Fibroblast of skin of scalp (primary cell): Measurements from ENCODE around the gene ZGLP1.

Source experiments
- DNase-seq: peaks from one replicate; pipeline ENCODE4 v3.0.0-alpha.2; 2013

ZGLP1 gene

DNA sequence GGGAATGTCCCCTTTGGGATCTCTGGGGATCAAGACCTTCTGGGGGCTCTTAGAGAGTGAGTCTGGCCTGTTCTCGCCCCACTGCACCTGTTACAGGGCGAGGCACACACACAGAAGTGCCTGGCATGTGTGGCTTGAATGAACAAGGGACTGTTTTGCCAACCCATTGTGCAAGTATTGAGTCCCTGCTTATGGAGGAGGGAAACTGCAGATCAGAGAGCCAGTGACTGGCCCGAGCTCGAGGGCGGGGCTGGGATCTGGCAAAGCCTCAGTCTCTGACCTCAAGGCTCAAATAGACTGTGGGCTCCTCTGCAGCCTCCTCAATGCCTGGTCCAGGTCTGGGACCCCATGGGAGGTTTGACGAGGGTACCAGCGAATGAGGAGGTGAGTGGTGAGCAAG, 18.2 kb upstream of the ZGLP1 start:
- no peak for DNase-seq

DNA sequence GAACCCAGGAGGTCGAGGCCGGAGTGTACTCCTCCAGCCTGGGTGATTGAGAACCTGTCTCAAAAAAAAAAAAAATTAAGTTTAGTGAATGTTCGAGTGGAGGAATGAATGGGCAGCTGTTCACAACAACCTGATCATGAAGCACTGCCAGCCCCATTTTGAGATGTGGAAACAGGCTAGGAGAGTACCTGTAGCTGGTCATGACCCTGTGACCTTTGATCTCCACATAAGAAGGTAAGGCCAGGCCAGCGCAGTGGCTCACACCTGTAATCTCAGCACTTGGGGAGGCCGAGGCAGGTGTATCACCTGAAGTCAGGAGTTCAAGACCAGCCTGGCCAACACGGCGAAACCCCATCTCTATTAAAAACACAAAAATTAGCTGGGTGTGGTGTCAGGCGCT, 16.1 kb upstream of the ZGLP1 start:
- DNase-seq: no peak

DNA sequence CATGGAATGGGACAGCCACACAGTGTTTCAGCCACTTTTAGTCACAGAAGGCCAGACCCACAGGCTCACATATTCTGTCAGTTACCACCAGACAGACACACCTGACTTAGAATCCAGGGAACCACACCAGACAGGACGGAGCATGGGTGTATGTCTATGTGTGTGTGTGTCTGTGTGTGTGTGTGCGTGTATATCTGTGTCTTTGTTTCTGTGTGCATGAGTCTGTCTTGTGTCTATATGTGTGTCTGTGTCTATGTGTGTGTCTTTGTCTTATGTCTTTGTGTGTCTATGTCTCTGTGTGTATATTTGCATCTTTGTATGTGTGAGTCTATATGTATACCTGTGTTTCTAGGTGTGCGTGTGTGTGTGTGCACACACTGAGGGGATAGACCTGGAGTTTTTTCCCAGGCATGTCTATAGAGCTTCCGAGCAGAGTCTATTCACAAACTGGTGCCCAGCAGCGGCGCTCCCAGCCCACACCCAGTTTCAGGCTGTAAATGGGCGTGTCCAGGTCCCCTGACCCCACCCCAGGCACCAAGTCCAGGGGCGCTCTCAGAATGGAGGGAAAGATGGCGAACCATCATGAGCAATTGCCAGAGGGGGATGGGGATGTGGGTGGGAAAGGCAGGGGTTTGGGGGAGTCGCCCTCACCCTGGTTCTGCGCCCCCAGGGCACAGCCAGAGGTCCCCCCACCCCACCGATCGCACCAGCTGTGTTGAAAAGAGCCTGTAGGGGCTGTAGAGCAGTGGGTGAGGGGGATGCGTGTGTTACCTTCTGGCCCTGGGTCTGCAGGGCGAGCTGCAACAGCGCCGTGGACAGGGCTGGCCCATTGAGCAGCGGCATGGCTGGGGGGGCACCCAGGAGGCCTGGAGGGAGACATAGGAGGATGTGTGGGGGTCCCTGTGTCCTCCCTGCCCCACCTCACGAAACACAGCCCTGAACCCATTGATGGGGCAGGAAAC, 12.5 kb upstream of the ZGLP1 start:
- DNase-seq: no peak

DNA sequence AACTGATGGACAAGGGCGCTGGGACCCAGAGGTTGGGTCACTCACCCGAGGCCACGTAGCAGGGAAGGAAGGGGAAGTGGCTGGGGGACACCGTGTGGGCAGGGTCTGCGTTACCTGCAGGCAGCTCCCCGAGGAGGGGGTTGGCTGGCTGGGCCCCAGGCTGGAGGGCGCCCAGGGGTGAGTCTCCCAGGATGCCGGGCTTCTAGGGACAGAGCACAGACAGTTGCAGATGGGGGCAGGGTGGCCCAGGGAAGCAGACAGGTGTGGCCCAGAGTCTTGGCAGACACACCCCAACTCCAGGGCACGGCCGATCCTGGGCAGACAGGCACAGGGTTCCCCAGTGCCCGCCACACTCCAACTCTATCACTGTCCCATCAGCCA, 11.8 kb upstream of the ZGLP1 start:
- DNase-seq: no peak

DNA sequence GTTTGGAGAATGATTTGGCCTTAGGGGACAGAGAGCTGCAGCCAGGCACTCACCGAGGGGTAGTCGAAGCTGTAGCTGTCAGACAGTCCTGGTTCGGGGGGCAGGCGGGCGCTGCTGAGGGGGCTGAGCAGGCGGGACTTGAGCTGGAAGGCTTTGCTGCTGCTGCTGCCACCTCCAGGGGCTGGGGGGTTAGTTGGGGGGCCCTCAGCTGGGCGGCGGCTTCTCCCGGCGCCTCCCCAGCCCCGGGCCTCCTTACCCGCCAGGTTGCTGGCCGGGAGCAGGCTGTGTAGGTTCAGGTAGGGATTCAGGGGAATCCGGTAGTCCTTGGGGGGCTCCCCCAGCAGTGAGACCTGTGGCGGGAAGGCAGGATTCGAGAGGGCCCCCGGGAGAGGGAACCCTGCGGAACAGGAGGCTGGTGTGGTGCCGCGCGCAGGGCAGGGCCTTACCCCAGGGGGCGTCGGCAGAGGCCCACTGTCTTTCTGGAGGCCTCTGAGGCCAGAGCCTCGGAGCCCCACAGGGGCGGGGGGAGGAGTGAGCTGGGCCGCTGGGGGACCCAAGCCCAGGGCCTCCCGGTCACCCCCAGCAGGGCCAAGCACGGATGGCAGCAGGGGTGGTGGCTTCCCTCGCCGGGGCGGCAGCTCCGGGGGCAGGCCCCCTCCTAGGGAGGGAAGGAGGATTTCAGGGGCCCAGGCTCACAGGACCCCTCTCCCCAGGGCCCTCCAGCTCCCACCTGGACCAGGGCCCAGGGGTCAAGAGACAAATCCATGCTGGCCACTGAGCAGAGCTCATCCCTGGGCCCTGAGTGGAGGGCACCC, 11.2 kb upstream of the ZGLP1 start:
- no peak for DNase-seq

DNA sequence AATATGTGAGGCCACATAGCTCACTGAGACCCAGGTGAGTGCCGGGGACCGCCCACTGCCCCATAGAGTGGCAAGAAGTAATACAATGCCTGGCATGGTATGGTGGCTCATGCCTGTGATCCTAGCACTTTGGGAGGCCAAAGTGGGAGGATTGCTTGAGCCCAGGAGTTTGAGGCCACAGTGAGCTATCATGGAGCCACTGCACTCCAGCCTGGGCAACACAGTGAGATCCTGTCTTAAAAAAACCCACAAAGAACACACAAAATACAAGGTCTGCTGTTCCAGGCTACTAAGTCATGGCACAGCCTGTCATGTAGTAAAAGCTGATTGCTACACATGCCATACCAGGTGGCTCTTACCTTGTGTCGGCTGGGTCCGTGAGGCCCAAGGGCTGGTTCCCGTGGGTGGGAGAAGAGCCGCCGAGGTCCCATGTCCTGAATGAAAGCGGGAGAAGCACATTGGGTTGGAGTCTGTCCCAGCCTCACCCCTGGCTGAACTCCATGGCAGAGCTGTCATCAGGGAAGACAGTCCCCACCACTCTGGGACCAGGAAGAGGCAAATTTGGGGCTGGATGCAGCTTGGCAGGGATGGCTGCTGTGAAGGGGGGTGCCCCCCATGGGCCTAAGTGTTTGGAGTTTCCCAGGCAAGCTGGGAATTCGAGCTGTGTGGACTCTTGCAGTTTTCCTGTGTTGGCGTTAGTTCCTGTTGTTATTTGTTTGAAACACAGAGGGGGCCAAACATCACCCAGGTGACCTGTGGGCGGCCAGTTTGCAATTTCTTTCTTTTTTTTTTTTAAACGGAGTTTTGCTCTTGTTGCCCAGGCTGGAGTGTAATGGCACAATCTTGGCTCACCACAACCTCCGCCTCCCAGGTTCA, 9.4 kb upstream of the ZGLP1 start:
- no peak for DNase-seq

DNA sequence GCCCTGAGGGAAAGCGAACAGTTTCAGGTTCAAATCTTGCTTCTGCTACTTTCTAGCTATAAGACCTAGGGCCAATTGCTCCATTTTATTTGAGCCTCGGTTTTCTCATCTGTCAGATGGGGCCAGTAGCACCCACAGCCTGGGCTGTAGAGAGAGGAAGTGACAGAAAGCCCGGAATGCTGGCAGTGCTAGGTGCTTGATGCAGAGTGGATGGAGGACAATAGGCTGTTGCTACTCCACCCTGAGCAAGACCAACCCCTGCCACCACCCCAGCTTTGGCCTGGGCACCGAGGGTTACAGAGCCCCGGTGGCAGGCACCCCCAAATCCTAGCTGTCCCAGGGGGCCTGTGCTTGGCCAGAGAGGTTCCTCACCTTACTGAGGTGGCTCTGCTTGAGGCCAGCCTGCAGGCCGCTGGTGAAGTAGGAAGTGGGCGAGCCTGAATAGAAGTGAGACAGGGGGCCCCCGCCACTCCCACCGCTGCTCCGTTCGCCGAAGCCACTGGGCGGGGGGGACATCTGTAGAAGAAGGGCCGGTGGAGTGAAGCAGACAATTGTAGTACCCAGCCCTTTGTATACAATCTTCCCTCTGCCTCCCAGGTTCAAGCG, 8.3 kb upstream of the ZGLP1 start:
- DNase-seq: no peak

DNA sequence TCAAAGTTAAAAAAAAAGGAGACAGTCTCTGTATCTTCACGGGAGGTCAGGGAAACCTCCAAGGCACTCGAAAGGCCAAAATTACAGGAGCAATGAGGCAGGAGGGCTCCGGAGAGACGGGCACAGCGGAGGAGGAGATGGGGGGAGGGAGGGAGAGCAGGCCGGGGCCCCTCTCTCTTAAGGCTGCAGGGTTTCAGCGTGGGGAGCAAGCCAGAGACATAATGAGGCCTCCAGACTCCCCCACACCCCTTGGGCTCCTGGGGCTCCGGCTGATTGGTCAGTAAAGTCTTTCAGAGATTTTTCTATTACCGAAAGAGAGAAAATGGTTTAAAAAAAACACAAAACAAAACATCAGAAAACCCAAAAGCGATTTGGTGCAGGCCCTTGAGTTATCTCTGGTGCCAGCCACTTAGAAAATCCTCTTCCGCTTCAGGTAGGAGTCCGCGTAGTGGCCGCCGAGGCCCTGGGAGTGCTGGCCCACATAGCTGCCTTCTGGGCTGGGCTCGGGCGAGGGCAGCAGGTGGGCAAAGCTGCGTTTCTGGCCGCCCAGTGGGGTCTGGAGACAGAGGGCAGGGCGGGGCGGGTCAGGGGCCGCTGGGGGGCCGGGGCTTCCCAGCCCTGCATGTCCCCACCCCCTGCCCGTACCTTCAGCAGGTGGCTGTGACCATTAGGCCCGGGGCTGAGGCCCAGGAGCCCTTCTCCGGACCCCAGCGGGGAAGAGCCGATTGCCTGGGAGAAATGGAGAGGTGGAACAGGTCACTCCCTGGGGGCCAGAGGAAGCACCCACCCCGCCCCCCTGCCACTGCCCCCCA, 7.6 kb upstream of the ZGLP1 start:
- no peak for DNase-seq

DNA sequence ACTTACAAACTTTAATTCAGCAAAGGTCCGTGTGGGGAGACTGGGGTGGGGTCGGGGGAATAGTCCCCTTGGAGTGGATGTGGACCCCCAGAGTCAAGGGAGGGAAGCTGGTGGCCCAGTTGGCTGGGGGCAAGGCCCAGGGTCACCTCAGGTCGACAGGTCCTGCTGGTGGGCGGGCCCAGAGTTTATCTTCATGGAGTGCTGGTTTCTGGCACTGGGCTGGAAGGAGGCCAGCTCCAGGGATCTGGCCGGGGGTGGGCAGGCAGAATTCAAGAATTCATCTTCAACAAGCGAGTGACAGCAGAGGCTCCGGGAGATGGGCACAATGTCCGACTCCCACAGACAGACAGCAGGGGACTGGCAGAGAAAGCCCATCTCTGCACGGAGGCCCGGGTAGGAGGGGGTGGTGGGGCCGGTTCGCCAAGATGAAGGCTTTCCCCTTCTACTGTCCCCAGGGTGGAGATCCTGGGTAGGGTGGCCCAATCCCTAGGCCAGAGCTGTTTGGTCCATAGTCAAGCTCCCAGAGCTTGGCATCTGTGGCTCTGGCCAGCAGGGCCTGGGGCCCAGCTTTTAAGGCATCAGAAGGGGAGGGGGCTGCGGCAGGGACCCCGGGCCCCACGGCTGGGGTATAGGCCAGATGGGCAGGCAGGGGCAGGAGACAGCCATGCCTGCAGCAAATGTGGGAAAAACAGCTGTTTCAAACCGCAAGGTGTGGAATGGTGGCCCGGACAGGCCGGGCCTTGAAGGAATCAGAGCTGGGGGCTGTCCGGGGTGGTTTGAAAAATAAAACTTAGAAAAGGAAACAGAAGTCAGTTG, 6.8 kb upstream of the ZGLP1 start:
- DNase-seq: no peak

DNA sequence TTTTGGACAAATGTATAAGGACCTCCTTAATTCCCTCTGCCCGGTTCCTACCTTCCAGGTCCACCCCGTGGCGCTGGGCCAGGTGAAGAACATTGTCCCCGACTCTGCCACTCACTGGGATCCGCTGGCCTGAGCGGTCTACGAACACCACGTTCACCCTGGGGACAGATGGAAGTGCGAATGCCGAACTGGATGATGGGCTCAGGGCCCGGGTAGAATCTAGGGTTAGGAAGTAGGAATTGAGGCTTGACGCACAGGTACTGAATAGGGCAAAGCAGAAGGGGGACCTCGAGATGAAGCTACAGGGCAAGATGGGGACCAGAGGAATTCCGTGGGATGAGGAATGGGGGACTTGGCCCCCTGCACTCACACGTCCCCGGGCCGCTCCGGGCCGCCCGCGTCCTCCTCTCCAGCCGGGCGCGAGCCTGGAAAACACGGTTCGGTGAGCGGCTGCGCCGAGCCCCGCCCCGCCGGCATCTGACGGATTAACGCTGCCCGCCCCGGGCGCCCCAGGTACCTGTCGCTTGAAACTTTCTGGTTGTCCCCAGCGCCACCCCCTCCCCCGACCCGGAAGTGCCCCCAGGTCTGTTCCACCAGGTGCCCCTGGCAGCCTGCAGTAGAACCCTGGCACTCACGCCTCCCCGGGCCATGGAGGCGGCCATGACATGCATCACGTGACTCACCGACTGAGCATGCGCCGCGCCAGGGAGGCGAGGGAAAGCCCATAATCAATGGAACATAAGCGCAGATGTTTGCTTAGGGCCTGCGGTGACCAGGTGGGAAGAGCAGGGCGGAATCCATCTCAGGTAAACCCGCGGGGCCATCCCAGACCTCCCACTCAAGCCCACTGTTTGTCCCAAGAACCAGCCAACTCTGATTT, 6.0 kb upstream of the ZGLP1 start, which contains the start of gene FDX2:
Gene FDX2, minus strand, starts transcription at position 681 of the 880 bp plus-strand sequence. Its CDS starts 19 bp downstream, at position 662.
- DNase-seq: peak; percentile 80

DNA sequence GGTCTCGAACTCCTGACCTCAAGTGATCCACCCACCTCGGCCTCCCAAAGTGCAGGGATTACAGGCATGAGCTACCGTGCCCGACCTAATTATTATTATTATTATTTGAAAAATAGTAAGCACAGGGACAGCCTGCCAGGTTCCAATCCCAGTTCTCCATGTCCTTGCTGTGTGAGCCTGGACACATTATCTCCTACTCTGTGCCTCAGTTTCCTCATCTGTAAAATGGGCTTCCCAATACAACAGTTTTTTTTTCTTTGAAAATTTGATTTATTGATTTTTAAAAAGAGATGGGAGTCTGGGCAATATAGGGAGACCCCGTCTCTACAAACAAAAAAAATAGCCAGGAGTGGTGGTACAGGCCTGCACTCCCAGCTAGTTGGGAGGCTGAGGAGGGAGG, 3.3 kb downstream of the ZGLP1 start:
- no peak for DNase-seq

DNA sequence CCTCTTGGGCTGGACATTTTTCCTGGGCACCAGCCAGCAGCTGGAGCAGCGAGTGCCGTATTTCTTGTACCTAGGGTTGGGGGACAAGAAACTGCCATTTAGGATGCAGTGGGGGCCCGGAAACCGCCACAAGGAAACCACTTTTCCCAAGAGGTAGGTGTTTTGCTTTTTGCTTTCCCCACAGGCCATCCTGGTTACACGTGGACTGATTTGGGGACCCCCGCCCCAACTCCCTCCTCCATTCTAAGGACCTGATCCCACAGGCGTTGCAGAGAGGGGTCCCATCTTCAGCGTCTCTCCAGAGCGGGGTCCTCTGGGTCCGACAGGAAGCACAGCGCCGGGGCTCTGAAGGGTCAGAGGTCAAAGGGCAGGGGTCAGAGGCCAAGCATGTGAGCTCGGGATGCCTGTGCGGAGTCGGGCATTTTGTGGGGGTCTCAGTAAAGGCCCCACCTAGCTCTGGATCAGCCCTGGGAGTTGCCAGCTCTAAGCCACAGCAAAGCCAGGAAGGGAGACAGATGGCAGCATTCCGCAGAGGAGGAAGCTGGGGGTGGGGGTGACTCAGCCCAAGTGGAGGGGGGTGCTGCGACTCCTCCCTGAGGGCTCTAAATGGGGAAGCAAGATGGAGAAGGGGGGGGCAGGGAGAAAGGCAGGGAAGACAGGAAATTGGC, 4.3 kb downstream of the ZGLP1 start:
- peak; percentile 63 for DNase-seq

DNA sequence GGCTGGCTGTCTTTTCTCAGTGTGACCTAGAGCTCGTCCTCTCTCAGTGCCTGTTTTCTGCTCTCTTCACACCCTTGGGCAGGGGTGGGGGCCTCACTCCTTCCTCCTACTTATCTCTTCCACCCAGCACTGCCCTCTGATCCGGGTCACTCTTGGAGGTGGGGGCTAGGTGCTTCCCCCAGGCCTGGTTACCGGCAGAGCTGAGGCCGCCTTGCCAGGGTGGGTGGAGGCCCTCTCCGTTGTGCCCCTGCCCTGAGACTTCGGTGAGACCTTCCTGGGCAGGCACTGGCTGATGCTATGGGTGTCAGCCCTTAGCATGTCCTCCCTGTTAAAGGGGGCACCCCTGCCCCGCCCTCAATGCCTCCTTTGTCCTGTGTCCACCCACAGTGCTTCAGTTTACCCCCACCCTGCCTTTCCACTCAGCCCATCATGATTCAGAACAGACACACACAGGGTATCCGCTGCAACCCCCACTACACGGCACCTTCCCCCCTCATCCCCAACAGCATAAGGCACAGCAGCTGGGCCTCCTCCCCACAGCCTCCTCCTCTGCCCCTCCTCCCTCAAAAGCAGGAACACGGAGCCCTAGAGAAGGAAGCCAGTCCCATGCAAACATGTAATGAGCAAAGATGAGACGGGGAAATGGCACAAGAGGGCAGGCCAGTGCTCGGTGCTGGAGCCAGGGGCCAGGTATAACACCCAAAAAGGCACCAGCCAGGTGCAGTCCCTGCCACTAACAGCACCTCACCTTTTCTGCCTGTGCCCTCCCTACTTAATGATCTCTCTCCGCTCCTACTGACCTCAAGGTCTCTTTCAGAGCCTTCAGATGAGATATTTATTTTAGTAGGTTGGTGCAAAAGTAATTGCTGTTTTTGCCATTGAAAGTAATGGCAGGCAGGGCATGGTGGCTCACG, 9.8 kb downstream of the ZGLP1 start:
- no peak for DNase-seq

DNA sequence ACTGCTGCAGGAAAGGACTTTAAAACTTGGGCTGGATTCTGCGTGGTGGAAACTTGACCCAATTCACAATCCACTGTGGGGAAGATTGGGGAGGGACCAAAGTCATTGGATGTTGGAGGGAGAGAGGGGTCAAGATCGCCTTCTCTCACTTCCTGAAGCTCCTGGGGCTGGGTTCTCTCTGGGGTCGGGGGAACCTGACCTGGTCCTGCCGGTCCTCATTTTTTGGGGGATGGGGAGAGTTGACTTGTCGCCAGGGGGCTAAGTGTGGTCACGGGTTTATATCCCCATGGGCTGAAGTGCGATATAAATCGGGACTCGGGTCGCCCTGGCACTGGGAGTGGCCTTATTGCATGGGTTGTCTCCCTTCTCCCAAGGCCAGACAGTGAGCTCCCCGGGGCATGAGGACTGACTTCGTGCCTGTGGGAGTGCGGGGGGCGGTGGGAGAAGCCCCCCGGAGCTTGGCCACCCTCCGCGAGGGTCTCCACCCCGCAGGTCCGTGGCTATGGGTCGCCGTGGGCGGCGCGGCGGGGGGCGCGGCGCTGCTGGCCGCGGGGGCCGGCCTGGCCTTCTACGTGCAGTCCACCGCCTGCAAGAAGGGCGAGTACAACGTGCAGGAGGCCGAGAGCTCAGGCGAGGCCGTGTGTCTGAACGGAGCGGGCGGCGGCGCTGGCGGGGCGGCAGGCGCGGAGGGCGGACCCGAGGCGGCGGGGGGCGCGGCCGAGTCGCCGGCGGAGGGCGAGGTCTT, 13.6 kb downstream of the ZGLP1 start:
- no peak for DNase-seq

DNA sequence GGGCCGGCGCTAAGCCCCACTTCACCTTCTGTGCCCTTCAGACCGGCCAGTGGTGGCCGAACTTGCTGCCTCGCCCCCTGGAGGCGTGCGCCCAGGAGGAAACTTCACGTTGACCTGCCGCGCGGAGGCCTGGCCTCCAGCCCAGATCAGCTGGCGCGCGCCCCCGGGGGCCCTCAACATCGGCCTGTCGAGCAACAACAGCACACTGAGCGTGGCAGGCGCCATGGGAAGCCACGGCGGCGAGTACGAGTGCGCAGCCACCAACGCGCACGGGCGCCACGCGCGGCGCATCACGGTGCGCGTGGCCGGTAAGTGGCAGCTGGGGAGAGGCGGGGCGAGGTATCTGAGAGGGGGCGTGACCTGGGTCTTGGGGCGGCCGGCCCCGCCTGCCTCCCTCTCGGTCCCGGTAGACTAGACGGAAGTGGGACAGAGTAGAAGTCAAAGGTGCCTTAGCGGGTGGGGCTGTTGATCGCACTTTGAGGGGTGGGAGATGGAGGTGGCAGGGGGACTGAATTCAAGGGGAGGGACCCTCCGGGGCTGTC, 14.2 kb downstream of the ZGLP1 start:
- DNase-seq: no peak

DNA sequence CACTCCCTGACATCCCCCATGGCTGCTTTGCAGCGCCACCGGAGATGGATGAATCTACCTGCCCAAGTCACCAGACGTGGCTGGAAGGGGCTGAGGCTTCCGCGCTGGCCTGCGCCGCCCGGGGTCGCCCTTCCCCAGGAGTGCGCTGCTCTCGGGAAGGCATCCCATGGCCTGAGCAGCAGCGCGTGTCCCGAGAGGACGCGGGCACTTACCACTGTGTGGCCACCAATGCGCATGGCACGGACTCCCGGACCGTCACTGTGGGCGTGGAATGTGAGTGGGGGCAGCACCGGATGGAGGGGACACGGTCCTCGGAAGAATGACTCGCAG, 15.3 kb downstream of the ZGLP1 start:
- no peak for DNase-seq
